RPMI7951 (cell line): ENCODE results near the gene IER2. TPM values are rescaled to one million over a fixed set of nuclear protein-coding genes. Genes with fewer than 3 reads are reported as not detected.

Experiments used
- DNase-seq: peaks from one replicate; pipeline ENCODE4 v3.0.0-alpha.2; 2012; ENCODE audit warnings: low read depth
- total RNA-seq: library from RNA; depleted of rRNA; stranded (reverse); fragments of >200 nt; shearing (Covaris generic); gene quantifications from 2 replicates; pipeline ENCODE4 v1.2.3, GENCODE V29; 2014

The IER2 gene
- total RNA-seq, 1 experiment from 2014 or later = 15.3 TPM

GRCh38 chr19:13118424-13119193, 31.6 kb upstream of the IER2 start:
- peak; percentile 43 for DNase-seq

GRCh38 chr19:13119627-13120026, 30.6 kb upstream of the IER2 start:
- no peak for DNase-seq

GRCh38 chr19:13120031-13120430, 30.2 kb upstream of the IER2 start:
- no peak for DNase-seq

GRCh38 chr19:13120817-13121216, 29.4 kb upstream of the IER2 start:
- DNase-seq = no peak

- no peak for DNase-seq
Observed at GRCh38 chr19:13121551-13122274, 28.5 kb upstream of the IER2 start.

GRCh38 chr19:13122275-13122878, 27.8 kb upstream of the IER2 start:
- DNase-seq = no peak

GRCh38 chr19:13122980-13123957, 26.9 kb upstream of the IER2 start:
- no peak for DNase-seq

GRCh38 chr19:13127051-13127450, 23.2 kb upstream of the IER2 start:
- DNase-seq = no peak

GRCh38 chr19:13127811-13128575, 22.2 kb upstream of the IER2 start:
- no peak for DNase-seq

GRCh38 chr19:13128583-13128982, 21.6 kb upstream of the IER2 start:
- no peak for DNase-seq

GRCh38 chr19:13129384-13129783, 20.8 kb upstream of the IER2 start:
- no peak for DNase-seq

GRCh38 chr19:13130886-13131490, 19.2 kb upstream of the IER2 start:
- DNase-seq = no peak

- peak; percentile 81 for DNase-seq
Observed at GRCh38 chr19:13132471-13133180, 17.6 kb upstream of the IER2 start.

GRCh38 chr19:13133241-13133870, 16.9 kb upstream of the IER2 start:
- DNase-seq = no peak

- DNase-seq = no peak
Observed at GRCh38 chr19:13134626-13135025, 15.6 kb upstream of the IER2 start.

- DNase-seq = no peak
Observed at GRCh38 chr19:13135068-13136062, 14.8 kb upstream of the IER2 start.

- no peak for DNase-seq
Observed at GRCh38 chr19:13137290-13137794, 12.9 kb upstream of the IER2 start.
